Mucosa of descending colon (tissue), 3 donors: ENCODE results near the gene DUSP5. TPM values are rescaled to one million over a fixed set of nuclear protein-coding genes. Genes with fewer than 3 reads are reported as not detected.

Source experiments
- ATAC-seq: fragments of 200-7000 bp; cut with Tn5 transposase; one replicate; pipeline ENCODE4 v1.9.1; 2020; ENCODE audit warnings: mild to moderate bottlenecking, moderate library complexity
- DNase-seq, 3 donors: peaks; one replicate each; pipeline ENCODE4 v3.0.0-alpha.2; 2020
- H3K36me3 ChIP-seq: fragments of 200-600 bp; one replicate; pipeline ENCODE4 v1.8.0; 2021; ENCODE audit warnings: low read depth, mild to moderate bottlenecking
- H3K4me1 ChIP-seq: fragments of 200-600 bp; one replicate; pipeline ENCODE4 v1.8.0; 2021; ENCODE audit warnings: low read depth, mild to moderate bottlenecking
- H3K4me3 ChIP-seq: fragments of 200-600 bp; one replicate; pipeline ENCODE4 v1.8.0; 2021; ENCODE audit warnings: mild to moderate bottlenecking
- H3K9me3 ChIP-seq: fragments of 200-600 bp; one replicate; pipeline ENCODE4 v1.8.0; 2021; ENCODE audit warnings: mild to moderate bottlenecking
- intact Hi-C, 2 donors: fragments of 100-400 bp; cut with DNase I in 1 of 2; cut with micrococcal nuclease in 1 of 2; formaldehyde crosslinking; loops; one replicate each; pipeline versions ENCODE4 v1.11.0 to v1.11.1; 2022; cut with DNase I, micrococcal nuclease
- total RNA-seq, 3 donors: library from RNA; stranded (reverse); fragmentation: NEBNext Ultra II Directional in 2 of 3; extraction: Animal tissue kit (Norgen Biotek cat#: 25700) in 2 of 3; gene quantifications; one replicate each; pipeline versions ENCODE4 v1.2.1 to v1.2.4, GENCODE V29; 2021 to 2023
- TF ChIP-seq, protein P1 (sequence below): fragments of 200-600 bp; IDR thresholded peaks from one replicate; pipeline ENCODE4 v1.8.0; 2022; ENCODE audit warnings: antibody characterized with exemption, mild to moderate bottlenecking
- donor health status: DM: no; HTN: no; CAD: no; lungs with moderate emphysema.
- donor health status: DM: no; HTN: no; CAD: no.
- donor health status: DM: no; HTN: yes; CAD: no.

Gene DUSP5
- total RNA-seq, 3 donors from 2014 or later, result 21.5 to 40.1 (median 23.9) TPM

DNA sequence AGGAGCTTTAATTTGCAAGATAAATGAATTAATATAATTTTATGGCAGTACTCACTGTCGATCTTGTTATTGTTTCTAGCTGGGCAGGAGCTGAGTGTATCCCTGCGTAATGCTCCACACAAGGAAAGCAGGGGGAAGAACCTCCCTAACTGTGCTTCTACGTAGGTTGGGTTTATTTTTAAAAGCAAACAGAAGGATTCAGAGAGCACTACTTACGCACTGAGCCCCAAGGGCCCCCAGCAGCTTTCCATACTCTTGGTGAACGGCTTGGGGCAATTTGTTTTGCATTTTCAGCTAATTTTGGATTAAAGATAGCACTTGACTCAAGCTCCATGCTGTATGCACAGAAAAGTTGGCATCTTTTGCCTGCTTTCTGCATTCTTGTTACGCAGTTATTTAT, 9.6 kb downstream of the DUSP5 start:
- H3K4me1 ChIP-seq, result peaks cover 16% of the 10 kb centered on the region
- intact Hi-C loops, result no loop called here

DNA sequence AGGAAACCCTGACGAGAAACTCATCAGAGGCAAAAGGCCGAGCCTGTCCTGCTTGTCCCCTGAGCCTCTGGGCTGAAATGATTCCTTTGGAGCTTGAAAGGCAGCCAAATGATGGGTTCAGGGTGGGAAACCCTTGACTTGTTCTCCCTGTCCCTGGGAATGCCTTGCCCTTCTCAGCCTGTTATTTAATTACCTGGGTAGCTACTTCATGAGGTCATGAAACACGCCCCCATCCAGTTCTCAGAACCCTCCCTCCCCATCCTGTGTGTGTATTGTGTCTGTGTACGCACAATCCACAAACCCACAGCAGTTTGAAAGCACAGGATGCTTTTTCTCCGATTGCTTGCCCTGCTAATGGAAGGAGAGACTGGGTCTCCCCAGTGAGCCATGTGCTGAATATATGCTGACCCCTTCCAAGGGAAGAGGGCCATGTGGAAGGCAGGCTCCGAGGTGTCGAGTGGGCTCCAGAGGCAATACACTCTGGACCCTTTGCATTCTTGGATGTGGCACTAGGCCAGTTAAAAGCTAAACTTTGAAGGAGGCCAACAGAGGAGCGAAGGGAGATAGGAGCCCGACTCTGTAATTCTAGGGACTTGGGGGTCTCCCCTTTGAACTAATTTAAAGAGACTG, 10.6 kb downstream of the DUSP5 start:
- Histone ChIP-seq H3K4me3 (no peak overlapping the region), H3K36me3 (no peaks in the 10 kb centered on the region), H3K4me1 (peaks cover 9% of the 10 kb centered on the region), H3K9me3 (no peaks in the 10 kb centered on the region)
- ATAC-seq (no peak), DNase-seq (no peak)
- intact Hi-C loops, result no loop called here
- TF ChIP-seq, protein P1, sequence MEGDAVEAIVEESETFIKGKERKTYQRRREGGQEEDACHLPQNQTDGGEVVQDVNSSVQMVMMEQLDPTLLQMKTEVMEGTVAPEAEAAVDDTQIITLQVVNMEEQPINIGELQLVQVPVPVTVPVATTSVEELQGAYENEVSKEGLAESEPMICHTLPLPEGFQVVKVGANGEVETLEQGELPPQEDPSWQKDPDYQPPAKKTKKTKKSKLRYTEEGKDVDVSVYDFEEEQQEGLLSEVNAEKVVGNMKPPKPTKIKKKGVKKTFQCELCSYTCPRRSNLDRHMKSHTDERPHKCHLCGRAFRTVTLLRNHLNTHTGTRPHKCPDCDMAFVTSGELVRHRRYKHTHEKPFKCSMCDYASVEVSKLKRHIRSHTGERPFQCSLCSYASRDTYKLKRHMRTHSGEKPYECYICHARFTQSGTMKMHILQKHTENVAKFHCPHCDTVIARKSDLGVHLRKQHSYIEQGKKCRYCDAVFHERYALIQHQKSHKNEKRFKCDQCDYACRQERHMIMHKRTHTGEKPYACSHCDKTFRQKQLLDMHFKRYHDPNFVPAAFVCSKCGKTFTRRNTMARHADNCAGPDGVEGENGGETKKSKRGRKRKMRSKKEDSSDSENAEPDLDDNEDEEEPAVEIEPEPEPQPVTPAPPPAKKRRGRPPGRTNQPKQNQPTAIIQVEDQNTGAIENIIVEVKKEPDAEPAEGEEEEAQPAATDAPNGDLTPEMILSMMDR, result no peak

More for the DNA sequence above, 9.6 kb downstream of the DUSP5 start:
- DNase-seq (no peak), ATAC-seq (no peak)
- no peak overlapping the region for H3K4me3 ChIP-seq
- no peaks in the 10 kb centered on the region for H3K9me3 ChIP-seq
- TF ChIP-seq, protein P1, result no peak
- no peaks in the 10 kb centered on the region for H3K36me3 ChIP-seq

DNA sequence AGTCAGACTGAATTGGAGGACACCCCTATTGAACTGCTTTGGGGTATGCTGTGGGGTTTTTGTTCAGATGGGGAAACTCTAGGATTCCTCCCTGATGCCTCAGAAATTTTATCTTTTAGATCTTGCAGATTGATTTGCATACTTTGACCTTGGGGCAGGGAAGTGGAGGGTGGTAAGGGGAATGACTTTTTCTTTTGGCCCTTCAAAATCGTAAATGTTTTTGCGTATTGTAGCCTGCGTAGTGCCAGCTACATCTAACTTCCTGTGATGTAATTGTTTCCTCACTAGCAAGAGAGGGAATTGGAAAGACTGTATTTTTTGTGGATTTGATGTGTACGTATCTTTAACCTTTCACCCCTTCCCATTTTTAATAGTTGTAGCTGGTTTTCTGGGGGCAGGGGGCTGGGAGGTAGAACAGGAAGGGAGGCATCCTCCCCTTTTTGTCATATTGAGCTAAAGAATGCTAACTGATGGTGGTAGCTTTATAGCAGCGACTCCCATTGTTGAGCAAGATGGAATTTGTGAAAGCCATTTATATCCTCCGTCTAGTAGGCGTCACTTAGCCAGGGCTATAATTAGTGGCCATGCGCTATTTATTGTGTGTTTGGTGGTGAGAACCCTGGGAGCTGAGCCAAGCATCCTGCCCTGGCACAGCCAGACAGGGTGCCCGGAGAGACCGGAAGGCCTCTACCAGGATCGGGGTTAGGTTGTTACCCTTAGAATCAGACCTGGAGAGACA, 11.3 kb downstream of the DUSP5 start:
- Histone ChIP-seq H3K36me3 (no peaks in the 10 kb centered on the region), H3K4me1 (peaks cover 7% of the 10 kb centered on the region), H3K9me3 (no peaks in the 10 kb centered on the region), H3K4me3 (no peak overlapping the region)
- intact Hi-C loops, result no loop called here
- TF ChIP-seq, protein P1, result no peak
- no peak for ATAC-seq
- DNase-seq, result no peak

DNA sequence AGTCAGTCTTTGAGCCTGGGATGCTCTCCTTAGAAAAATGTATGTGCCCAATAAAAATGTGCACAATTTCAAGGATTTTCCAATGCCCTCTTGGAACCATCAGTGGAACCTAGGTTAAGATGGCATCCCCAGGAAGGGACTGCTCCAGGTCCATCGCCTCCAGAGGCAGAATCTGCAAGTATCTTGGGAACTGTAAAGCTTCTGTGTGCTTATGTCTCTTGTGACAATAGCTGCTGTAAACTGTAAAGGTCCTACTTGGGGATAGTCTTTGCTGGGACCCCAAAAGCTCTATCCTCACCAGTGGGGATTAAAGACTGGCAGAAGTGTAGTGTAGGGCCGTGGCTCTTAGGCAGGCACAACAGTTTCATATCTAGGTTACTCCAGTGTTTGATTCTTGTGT, 11.9 kb downstream of the DUSP5 start:
- H3K4me1 ChIP-seq, result peaks cover 4% of the 10 kb centered on the region
- H3K4me3 ChIP-seq, result no peak overlapping the region
- no peaks in the 10 kb centered on the region for H3K9me3 ChIP-seq
- intact Hi-C loops, result no loop called here
- TF ChIP-seq, protein P1, result no peak
- no peak for DNase-seq
- no peaks in the 10 kb centered on the region for H3K36me3 ChIP-seq
- ATAC-seq, result no peak

DNA sequence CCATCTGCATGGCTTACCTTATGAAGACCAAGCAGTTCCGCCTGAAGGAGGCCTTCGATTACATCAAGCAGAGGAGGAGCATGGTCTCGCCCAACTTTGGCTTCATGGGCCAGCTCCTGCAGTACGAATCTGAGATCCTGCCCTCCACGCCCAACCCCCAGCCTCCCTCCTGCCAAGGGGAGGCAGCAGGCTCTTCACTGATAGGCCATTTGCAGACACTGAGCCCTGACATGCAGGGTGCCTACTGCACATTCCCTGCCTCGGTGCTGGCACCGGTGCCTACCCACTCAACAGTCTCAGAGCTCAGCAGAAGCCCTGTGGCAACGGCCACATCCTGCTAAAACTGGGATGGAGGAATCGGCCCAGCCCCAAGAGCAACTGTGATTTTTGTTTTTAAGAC, 12.4 kb downstream of the DUSP5 start:
- TF ChIP-seq, protein P1, result no peak
- H3K4me3 ChIP-seq, result no peak overlapping the region
- H3K9me3 ChIP-seq, result no peaks in the 10 kb centered on the region
- DNase-seq (no peak), ATAC-seq (no peak)
- H3K36me3 ChIP-seq, result no peaks in the 10 kb centered on the region
- intact Hi-C loops, result no loop called here
- H3K4me1 ChIP-seq, result no peaks in the 10 kb centered on the region
